HG02623 (cell line): ENCODE results near the gene TMEM269.

Experiments
- ATAC-seq: cut with Tn5 transposase; IDR thresholded peaks from one replicate; pipeline ENCODE4 v1.9.1; 2021; ENCODE audit warnings: moderate library complexity; ENCODE audit not compliant: unreplicated experiment

TMEM269 gene

GRCh38 chr1:42784946-42785693 lies at the start of gene TMEM269:
TMEM269 (plus strand) TSS chr1:42784991; CDS start chr1:42789894, 4,903 bp downstream.
- no peak for ATAC-seq

- no peak for ATAC-seq
Measured at GRCh38 chr1:42735056-42735455, 49.7 kb upstream of the TMEM269 start.

GRCh38 chr1:42735477-42736105 lies 49.2 kb upstream of the TMEM269 start:
- ATAC-seq, result no peak

GRCh38 chr1:42736152-42736551 lies 48.6 kb upstream of the TMEM269 start:
- ATAC-seq, result no peak

- ATAC-seq, result no peak
Measured at GRCh38 chr1:42736571-42737200, 48.1 kb upstream of the TMEM269 start.

- ATAC-seq, result no peak
Measured at GRCh38 chr1:42737257-42737656, 47.5 kb upstream of the TMEM269 start.

GRCh38 chr1:42737986-42738677 lies 46.7 kb upstream of the TMEM269 start:
- no peak for ATAC-seq

GRCh38 chr1:42738678-42739226 lies 46.0 kb upstream of the TMEM269 start:
- ATAC-seq, result no peak

- no peak for ATAC-seq
Measured at GRCh38 chr1:42739753-42740700, 44.8 kb upstream of the TMEM269 start, which contains the start of gene CLDN19. CLDN19 (minus strand) TSS chr1:42740236; CDS start chr1:42740063, 173 bp downstream.

- ATAC-seq, result no peak
Measured at GRCh38 chr1:42740851-42741580, 43.8 kb upstream of the TMEM269 start.

GRCh38 chr1:42741706-42742105 lies 43.1 kb upstream of the TMEM269 start:
- ATAC-seq, result no peak

GRCh38 chr1:42742141-42742540 lies 42.6 kb upstream of the TMEM269 start:
- ATAC-seq, result no peak

GRCh38 chr1:42742617-42743316 lies 42.0 kb upstream of the TMEM269 start:
- ATAC-seq, result no peak

- ATAC-seq, result no peak
Measured at GRCh38 chr1:42743317-42744147, 41.3 kb upstream of the TMEM269 start.

GRCh38 chr1:42744148-42744413 lies 40.7 kb upstream of the TMEM269 start:
- ATAC-seq, result no peak

- no peak for ATAC-seq
Measured at GRCh38 chr1:42745851-42746250, 38.9 kb upstream of the TMEM269 start.

- no peak for ATAC-seq
Measured at GRCh38 chr1:42746436-42747105, 38.2 kb upstream of the TMEM269 start.

GRCh38 chr1:42747125-42747524 lies 37.7 kb upstream of the TMEM269 start:
- ATAC-seq, result no peak
